Ascending aorta (tissue), 2 donors: ENCODE measurements around the gene PTPRN2. TPM values are rescaled to one million over a fixed set of nuclear protein-coding genes. Genes with fewer than 3 reads are reported as not detected.
"Not testable (repeated sequence)": the region's sequence is repeated elsewhere in the genome, so short reads cannot be mapped to it uniquely, and the experiment has no call there.

Experiments
- DNase-seq, 2 donors: peaks; one replicate each; pipeline ENCODE4 v3.0.0-alpha.2; 2019; ENCODE audit warnings: low spot score in 2 of 2
- H3K27ac ChIP-seq, 2 donors: fragments of 200-600 bp; sonication (generic); one replicate each; pipeline ENCODE4 v1.5.1; 2016 to 2017; ENCODE audit warnings: mild to moderate bottlenecking in 1 of 2
- H3K27me3 ChIP-seq: fragments of 200-600 bp; sonication (generic); one replicate; pipeline ENCODE4 v1.5.1; 2017
- H3K36me3 ChIP-seq, 2 donors: fragments of 200-600 bp; sonication (generic); one replicate each; pipeline ENCODE4 v1.5.1; 2016
- H3K4me1 ChIP-seq, 2 donors: fragments of 200-600 bp; sonication (generic); one replicate each; pipeline ENCODE4 v1.5.1; 2016 to 2017; ENCODE audit warnings: mild to moderate bottlenecking in 1 of 2
- H3K4me3 ChIP-seq, 2 donors: fragments of 200-600 bp; sonication (generic); one replicate each; pipeline ENCODE4 v1.5.1; 2016 to 2017; ENCODE audit warnings: mild to moderate bottlenecking in 1 of 2
- H3K9me3 ChIP-seq, 2 donors: fragments of 200-600 bp; sonication (generic); one replicate each; pipeline ENCODE4 v1.5.1; 2016
- intact Hi-C: fragments of 100-400 bp; cut with DNase I; formaldehyde crosslinking; loops from one replicate; pipeline ENCODE4 v1.15.1; 2023
- total RNA-seq: library from RNA; depleted of rRNA; stranded (reverse); fragments of >200 nt; gene quantifications from one replicate; pipeline ENCODE4 v1.1.0, GENCODE V29; 2016
- TF ChIP-seq, protein P1 (sequence below), 3 experiments: fragments of 200-600 bp in 2 of 3; fragments of 450-650 bp in 1 of 3; sonication (generic) in 2 of 3; IDR thresholded peaks; one replicate each; pipeline ENCODE4 v1.5.1; 2016 to 2019; ENCODE audit warnings: antibody characterized with exemption in 3 of 3, mild to moderate bottlenecking in 1 of 3, moderate library complexity in 1 of 3

The PTPRN2 gene
- total RNA-seq, 1 donor from 2014 or later: 7.3 TPM

DNA sequence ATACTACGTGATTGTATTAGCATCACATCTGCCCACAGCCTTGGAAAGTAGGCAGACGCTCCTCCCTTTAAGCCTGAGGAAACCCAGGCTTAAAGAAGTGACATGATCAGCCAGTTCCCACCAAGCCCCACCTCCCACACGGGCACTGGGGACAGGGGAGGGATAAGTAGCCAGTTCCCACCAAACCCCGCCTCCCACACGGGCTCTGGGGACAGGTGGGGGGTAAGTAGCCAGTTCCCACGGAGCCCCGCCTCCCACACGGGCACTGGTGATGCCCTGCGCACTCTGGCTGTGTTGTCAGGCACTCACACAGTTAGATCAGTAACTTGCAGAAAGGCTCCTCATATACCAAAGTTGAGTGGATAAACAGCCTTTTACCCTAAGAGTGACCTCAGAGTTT is 606.8 kb downstream of the PTPRN2 start:
- no peak overlapping the region for H3K27ac ChIP-seq
- no peaks in the 10 kb centered on the region for H3K4me1 ChIP-seq
- TF ChIP-seq, protein P1, sequence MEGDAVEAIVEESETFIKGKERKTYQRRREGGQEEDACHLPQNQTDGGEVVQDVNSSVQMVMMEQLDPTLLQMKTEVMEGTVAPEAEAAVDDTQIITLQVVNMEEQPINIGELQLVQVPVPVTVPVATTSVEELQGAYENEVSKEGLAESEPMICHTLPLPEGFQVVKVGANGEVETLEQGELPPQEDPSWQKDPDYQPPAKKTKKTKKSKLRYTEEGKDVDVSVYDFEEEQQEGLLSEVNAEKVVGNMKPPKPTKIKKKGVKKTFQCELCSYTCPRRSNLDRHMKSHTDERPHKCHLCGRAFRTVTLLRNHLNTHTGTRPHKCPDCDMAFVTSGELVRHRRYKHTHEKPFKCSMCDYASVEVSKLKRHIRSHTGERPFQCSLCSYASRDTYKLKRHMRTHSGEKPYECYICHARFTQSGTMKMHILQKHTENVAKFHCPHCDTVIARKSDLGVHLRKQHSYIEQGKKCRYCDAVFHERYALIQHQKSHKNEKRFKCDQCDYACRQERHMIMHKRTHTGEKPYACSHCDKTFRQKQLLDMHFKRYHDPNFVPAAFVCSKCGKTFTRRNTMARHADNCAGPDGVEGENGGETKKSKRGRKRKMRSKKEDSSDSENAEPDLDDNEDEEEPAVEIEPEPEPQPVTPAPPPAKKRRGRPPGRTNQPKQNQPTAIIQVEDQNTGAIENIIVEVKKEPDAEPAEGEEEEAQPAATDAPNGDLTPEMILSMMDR (IDR thresholded peaks at IDR 0.05): no peak
- intact Hi-C loops: no loop called here
- H3K9me3 ChIP-seq: no peaks in the 10 kb centered on the region
- no peak overlapping the region for H3K4me3 ChIP-seq
- H3K27me3 ChIP-seq: no peaks in the 10 kb centered on the region
- DNase-seq: no peak
- no peaks in the 10 kb centered on the region for H3K36me3 ChIP-seq

- intact Hi-C loops, H3K27me3 ChIP-seq, H3K4me3 ChIP-seq, H3K4me1 ChIP-seq, DNase-seq, H3K27ac ChIP-seq, H3K9me3 ChIP-seq, H3K36me3 ChIP-seq: not testable (repeated sequence)
Measured at GRCh38 chr7:157980341-157980731, 607.3 kb downstream of the PTPRN2 start.

DNA sequence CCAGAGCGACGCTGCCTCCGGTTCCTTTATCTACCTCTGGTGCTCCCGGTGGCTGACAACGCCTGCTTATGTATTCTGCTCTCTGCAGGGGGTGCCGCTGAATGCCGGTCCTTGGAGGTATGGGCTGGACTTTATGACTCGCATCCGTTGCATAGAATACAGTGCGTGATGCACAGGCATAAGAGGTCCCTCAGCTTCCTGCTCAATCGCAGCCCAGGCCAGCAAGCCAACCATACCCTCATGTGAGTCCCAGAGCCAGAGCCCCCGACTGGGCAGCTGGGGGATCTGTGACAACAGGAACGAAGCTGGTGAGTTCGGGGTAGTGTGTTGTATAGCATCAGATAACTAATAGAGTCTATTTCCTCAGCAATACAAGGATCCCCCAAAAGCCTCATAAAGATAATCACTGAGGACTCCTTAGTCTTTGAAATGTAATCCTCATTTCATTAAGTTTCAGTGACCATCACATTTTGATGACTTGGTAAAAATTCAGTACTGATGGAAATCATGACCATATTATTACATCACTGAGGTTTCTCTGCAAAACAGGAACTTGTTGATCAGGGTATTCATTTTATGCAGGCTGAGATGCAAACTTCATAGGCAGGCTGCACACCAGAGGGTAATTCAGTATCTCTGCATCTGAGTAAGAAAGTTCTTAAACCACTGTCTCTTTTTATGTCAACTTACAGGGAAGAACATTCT is 607.8 kb downstream of the PTPRN2 start:
- peak in 1 of 2 donors; percentile 43 for DNase-seq
- Histone ChIP-seq H3K36me3 (no peaks in the 10 kb centered on the region), H3K27me3 (no peaks in the 10 kb centered on the region), H3K9me3 (no peaks in the 10 kb centered on the region), H3K4me1 (no peaks in the 10 kb centered on the region), H3K4me3 (no peak overlapping the region), H3K27ac (no peak overlapping the region)
- intact Hi-C loops: no loop called here
- TF ChIP-seq, protein P1 (IDR thresholded peaks at IDR 0.05): no peak

DNA sequence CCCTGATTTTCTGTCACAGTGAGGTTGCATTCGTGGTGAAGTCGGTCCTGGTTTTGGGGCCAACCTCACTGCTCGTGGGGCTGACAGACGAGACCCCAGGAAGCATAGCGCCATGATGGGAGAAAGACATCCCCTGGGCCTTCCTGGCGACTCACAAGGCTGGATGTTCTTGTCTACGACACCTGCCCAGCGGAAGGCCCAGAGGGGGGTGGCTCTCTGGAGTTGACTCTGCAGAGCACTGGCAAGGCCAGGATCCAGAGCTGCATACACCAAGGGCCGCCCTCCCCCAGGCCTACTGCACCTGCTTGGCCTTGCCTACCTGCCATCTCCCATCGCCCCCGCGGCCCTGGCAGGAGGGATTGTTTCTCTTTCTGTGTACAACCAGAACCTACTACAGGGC is 608.9 kb downstream of the PTPRN2 start:
- intact Hi-C loops: no loop called here
- DNase-seq: no peak

DNA sequence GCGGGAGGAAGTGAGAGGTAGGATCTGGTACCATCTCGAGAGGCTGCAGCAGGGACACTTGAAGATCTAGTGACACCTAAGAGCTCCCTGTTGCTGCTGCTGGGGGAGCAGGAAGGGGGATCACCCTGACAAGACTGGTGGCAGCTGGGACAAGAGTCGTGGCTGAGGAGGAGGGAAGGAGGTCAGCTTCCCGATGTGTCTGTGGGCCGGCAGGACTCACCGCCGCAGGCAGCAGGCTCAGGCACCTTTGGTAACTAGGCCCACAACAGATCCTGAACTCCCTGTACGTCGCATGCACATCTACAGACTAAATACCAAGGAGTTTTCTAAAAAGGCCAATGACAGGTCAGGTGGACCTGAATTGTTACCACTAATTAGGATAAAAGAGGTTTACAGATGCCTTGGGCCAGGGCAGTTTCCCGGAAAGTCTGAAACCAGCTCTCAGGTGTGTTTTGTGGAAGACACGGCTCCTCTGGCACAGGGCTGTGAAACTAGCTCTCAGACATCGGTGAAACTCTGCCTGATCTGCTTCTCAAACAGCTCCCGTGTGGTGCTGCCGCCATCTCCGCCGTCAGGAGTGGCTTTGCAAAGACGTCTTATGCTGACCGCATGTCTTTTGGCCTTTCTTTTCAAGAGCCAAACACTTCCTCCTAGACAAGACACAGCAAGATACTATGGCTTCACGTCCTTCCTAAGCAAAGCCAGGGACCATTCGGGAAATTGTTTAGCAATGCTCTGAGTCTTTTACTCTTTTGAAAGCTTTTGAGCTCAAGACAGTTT is 609.7 kb downstream of the PTPRN2 start:
- no peak for DNase-seq

More for the DNA sequence above, 608.9 kb downstream of the PTPRN2 start:
- H3K4me1 ChIP-seq: no peaks in the 10 kb centered on the region
- no peaks in the 10 kb centered on the region for H3K27me3 ChIP-seq
- H3K36me3 ChIP-seq: no peaks in the 10 kb centered on the region
- TF ChIP-seq, protein P1 (IDR thresholded peaks at IDR 0.05): no peak
- H3K4me3 ChIP-seq: no peak overlapping the region
- peaks cover 3 to 7% of the 10 kb centered on the region in 2 donors for H3K9me3 ChIP-seq
- H3K27ac ChIP-seq: no peak overlapping the region

More for the DNA sequence above, 609.7 kb downstream of the PTPRN2 start:
- TF ChIP-seq, protein P1 (IDR thresholded peaks at IDR 0.05): no peak
- Histone ChIP-seq H3K9me3 (peaks cover 3 to 7% of the 10 kb centered on the region in 2 donors), H3K27ac (no peak overlapping the region), H3K27me3 (no peaks in the 10 kb centered on the region), H3K4me3 (no peak overlapping the region), H3K4me1 (no peaks in the 10 kb centered on the region), H3K36me3 (no peaks in the 10 kb centered on the region)
- intact Hi-C loops: no loop called here
